GM21528 (cell line): ENCODE results near the gene SLC6A6.
A peak's percentile ranks its signal among the peaks of the same experiment; 100 is the strongest.

Experiments used
- ATAC-seq: cut with Tn5 transposase; IDR thresholded peaks from one replicate; pipeline ENCODE4 v1.9.1; 2021; ENCODE audit warnings: mild to moderate bottlenecking, moderate library complexity; ENCODE audit not compliant: unreplicated experiment, low FRiP score

The SLC6A6 gene

GRCh38 chr3:14402304-14402811 lies at the start of gene SLC6A6:
Gene SLC6A6, plus strand, starts transcription at chr3:14402606. Its CDS starts 41,029 bp downstream, at chr3:14443635.
- ATAC-seq, result peak; percentile 69

- ATAC-seq, result no peak
These were observed 48.9 kb upstream of the SLC6A6 start for GRCh38 chr3:14353502-14353901.

- ATAC-seq, result no peak
These were observed 44.9 kb upstream of the SLC6A6 start for GRCh38 chr3:14357463-14357862.

GRCh38 chr3:14358426-14359211 lies 43.8 kb upstream of the SLC6A6 start:
- ATAC-seq, result no peak

- no peak for ATAC-seq
These were observed 43.1 kb upstream of the SLC6A6 start for GRCh38 chr3:14359348-14359747.

GRCh38 chr3:14360123-14360881 lies 42.1 kb upstream of the SLC6A6 start:
- ATAC-seq, result no peak

- no peak for ATAC-seq
These were observed 41.2 kb upstream of the SLC6A6 start for GRCh38 chr3:14361068-14361677.

- no peak for ATAC-seq
These were observed 39.5 kb upstream of the SLC6A6 start for GRCh38 chr3:14362890-14363289.

GRCh38 chr3:14363379-14363778 lies 39.0 kb upstream of the SLC6A6 start:
- ATAC-seq, result no peak

GRCh38 chr3:14363991-14364390 lies 38.4 kb upstream of the SLC6A6 start:
- no peak for ATAC-seq

- no peak for ATAC-seq
These were observed 37.7 kb upstream of the SLC6A6 start for GRCh38 chr3:14364580-14365292.

GRCh38 chr3:14366248-14366647 lies 36.2 kb upstream of the SLC6A6 start:
- no peak for ATAC-seq

GRCh38 chr3:14366915-14367823 lies 35.2 kb upstream of the SLC6A6 start:
- no peak for ATAC-seq

GRCh38 chr3:14368146-14368545 lies 34.3 kb upstream of the SLC6A6 start:
- ATAC-seq, result no peak

GRCh38 chr3:14368885-14369284 lies 33.5 kb upstream of the SLC6A6 start:
- no peak for ATAC-seq

GRCh38 chr3:14369675-14370669 lies 32.4 kb upstream of the SLC6A6 start:
- ATAC-seq, result no peak

GRCh38 chr3:14370720-14371572 lies 31.5 kb upstream of the SLC6A6 start:
- no peak for ATAC-seq
